IPS-20b (cell line): ENCODE results near the gene PRIM1.

ENCODE experiments used
- H3K27ac ChIP-seq: one replicate; pipeline ENCODE4 v1.5.1; 2013; ENCODE audit warnings: low read length
- H3K27me3 ChIP-seq: 2 replicates; pipeline ENCODE4 v1.6.1; 2013; ENCODE audit warnings: mild to moderate bottlenecking, low read length, inconsistent platforms; ENCODE audit not compliant: insufficient read depth
- H3K36me3 ChIP-seq: 2 replicates; pipeline ENCODE4 v1.6.1; 2013; ENCODE audit warnings: low read depth, mild to moderate bottlenecking, inconsistent platforms, low read length, moderate library complexity; ENCODE audit not compliant: insufficient read depth
- H3K4me1 ChIP-seq: 2 replicates; pipeline ENCODE4 v1.6.1; 2013; ENCODE audit warnings: mild to moderate bottlenecking, control low read depth, inconsistent platforms, low read length, moderate library complexity; ENCODE audit not compliant: insufficient read depth
- H3K4me3 ChIP-seq: 2 replicates; pipeline ENCODE4 v1.5.1; 2013; ENCODE audit warnings: mild to moderate bottlenecking, low read length, inconsistent platforms
- H3K9ac ChIP-seq: 2 replicates; pipeline ENCODE4 v1.6.1; 2013; ENCODE audit warnings: low read depth, mild to moderate bottlenecking, inconsistent platforms, low read length, moderate library complexity
- H3K9me3 ChIP-seq: 2 replicates; pipeline ENCODE4 v1.6.1; 2013; ENCODE audit warnings: mild to moderate bottlenecking, low read depth, low read length, inconsistent platforms; ENCODE audit not compliant: insufficient read depth

PRIM1 gene

GRCh38 chr12:56778756-56779155 lies 26.6 kb upstream of the PRIM1 start:
- H3K9ac ChIP-seq = no peak overlapping the region
- peaks cover 10% of the 10 kb centered on the region; the same call in 1 of the 2 replicates for H3K9me3 ChIP-seq
- no peak overlapping the region for H3K27ac ChIP-seq
- no peaks in the 10 kb centered on the region for H3K27me3 ChIP-seq
- H3K4me1 ChIP-seq = no peaks in the 10 kb centered on the region
- no peak overlapping the region for H3K4me3 ChIP-seq
- H3K36me3 ChIP-seq = no peaks in the 10 kb centered on the region

- Histone ChIP-seq H3K27ac (no peak overlapping the region), H3K36me3 (no peaks in the 10 kb centered on the region), H3K4me1 (no peaks in the 10 kb centered on the region), H3K4me3 (no peak overlapping the region), H3K9me3 (peaks cover 10% of the 10 kb centered on the region; the same call in 1 of the 2 replicates), H3K9ac (no peak overlapping the region), H3K27me3 (no peaks in the 10 kb centered on the region)
Measured at GRCh38 chr12:56776654-56777053, 24.5 kb upstream of the PRIM1 start.

DNA sequence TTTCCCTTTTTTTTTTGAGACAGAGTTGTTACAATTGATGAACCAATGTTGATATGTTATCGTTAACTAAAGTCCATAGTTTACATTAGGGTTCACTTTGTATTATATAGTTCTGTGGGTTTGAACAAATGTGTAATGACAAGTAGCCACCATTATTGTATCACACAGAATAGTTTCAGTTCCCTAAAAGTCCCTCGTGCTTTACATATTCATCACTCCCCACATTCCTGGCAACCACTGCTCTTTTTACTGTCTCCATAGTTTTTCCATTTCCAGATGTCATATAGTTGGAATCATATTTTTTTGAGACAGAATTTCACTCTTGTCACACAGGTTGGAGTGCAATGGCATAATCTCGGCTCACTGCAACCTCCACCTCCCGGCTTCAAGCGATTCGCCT lies 23.5 kb upstream of the PRIM1 start:
- Histone ChIP-seq H3K36me3 (no peaks in the 10 kb centered on the region), H3K4me3 (no peak overlapping the region), H3K27ac (no peak overlapping the region), H3K9ac (no peak overlapping the region), H3K27me3 (no peaks in the 10 kb centered on the region), H3K9me3 (peaks cover 10% of the 10 kb centered on the region; the same call in 1 of the 2 replicates), H3K4me1 (no peaks in the 10 kb centered on the region)

DNA sequence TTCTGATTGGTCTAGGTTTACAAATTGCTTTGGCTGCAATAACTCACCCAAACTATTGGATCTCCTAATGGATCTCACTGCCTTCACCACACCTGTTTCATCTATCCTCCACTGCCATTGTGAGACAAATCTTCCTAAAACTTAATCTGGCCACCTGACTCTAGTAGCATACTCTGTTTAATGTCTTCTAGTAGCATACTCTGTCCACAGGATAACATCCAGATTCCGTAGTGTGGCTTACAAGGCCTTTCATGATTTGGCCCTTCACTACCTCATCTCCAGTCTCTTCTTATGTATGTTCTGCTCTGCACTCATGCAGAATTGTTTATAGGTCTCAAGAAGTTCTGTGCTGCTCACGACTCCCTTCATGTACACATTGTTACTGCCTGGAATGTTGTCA lies 21.0 kb upstream of the PRIM1 start:
- no peak overlapping the region for H3K9ac ChIP-seq
- no peak overlapping the region for H3K4me3 ChIP-seq
- H3K27me3 ChIP-seq = no peaks in the 10 kb centered on the region
- H3K27ac ChIP-seq = no peak overlapping the region
- no peaks in the 10 kb centered on the region for H3K4me1 ChIP-seq
- H3K9me3 ChIP-seq = peaks cover 10% of the 10 kb centered on the region; the same call in 1 of the 2 replicates
- H3K36me3 ChIP-seq = no peaks in the 10 kb centered on the region

DNA sequence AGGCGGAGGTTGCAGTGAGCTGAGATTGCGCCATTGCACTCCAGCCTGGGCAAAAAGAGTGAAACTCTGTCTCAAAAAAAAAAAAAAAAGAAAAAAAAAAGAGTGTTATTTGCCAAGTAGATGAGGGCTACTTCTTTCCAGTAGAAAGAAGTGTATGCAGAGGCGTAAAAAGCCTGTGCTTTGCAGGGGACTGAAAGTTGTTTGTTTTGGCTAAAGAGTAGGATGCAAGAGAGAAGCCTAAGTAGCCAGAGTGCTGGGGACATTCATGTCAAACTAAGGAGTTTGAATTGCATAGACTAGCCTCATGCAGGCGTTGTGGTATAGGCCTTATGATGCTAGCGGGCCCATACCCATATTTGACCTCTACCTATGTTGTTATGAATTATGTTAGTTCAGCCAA lies 20.5 kb upstream of the PRIM1 start:
- Histone ChIP-seq H3K36me3 (no peaks in the 10 kb centered on the region), H3K27me3 (no peaks in the 10 kb centered on the region), H3K4me1 (no peaks in the 10 kb centered on the region), H3K27ac (no peak overlapping the region), H3K4me3 (no peak overlapping the region), H3K9ac (no peak overlapping the region), H3K9me3 (peaks cover 10% of the 10 kb centered on the region; the same call in 1 of the 2 replicates)

DNA sequence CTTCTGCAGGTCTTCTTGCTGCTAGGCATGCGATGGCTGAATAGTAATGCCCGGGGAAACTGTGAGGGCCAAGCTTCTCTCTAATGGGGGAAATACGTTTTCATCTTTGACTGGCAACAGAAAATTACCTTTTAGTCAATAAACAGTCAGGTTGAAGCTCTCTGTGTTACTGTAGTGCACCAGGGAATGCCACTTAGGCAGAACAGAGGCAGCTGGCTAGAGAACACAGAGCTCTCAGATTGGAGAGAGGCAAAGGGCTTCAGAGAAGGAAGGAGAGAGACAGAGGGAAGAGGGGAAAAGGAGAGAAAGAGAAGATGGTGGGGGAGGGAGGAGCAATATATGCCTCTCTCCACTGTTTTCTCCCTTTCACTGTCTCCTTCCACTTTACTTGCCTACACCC lies 17.7 kb upstream of the PRIM1 start:
- H3K36me3 ChIP-seq = no peaks in the 10 kb centered on the region
- H3K9ac ChIP-seq = no peak overlapping the region
- no peak overlapping the region for H3K27ac ChIP-seq
- no peaks in the 10 kb centered on the region for H3K27me3 ChIP-seq
- H3K4me3 ChIP-seq = no peak overlapping the region
- peaks cover 3% of the 10 kb centered on the region; the same call in 1 of the 2 replicates for H3K9me3 ChIP-seq
- H3K4me1 ChIP-seq = no peaks in the 10 kb centered on the region

- no peak overlapping the region for H3K27ac ChIP-seq
- no peaks in the 10 kb centered on the region for H3K27me3 ChIP-seq
- no peak overlapping the region for H3K4me3 ChIP-seq
- H3K9me3 ChIP-seq = no peaks in the 10 kb centered on the region
- H3K9ac ChIP-seq = no peak overlapping the region
- no peaks in the 10 kb centered on the region for H3K4me1 ChIP-seq
- no peaks in the 10 kb centered on the region for H3K36me3 ChIP-seq
Measured at GRCh38 chr12:56768424-56768823, 16.3 kb upstream of the PRIM1 start.

DNA sequence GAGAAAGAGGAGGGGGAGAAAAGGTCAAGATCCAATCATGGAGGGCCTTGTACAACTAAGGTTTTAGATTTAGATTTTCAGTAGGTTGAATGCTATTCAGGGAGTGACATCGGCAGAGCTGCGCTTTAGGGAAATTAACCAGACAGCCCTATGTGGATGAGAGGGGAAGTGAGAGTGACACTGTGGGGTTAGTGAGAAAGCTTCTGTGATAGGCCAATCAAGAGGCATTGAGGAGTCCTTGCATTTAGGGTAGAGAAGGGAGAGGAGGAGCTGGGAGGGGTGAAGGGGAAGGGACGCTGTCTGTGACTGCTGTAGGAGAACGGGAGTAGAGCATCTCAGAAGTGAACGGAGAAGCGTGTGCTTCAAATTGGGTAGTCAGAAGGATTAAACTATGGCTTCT lies 14.4 kb upstream of the PRIM1 start:
- no peak overlapping the region for H3K27ac ChIP-seq
- no peaks in the 10 kb centered on the region for H3K36me3 ChIP-seq
- no peaks in the 10 kb centered on the region for H3K9me3 ChIP-seq
- H3K9ac ChIP-seq = no peak overlapping the region
- H3K4me3 ChIP-seq = no peak overlapping the region
- no peaks in the 10 kb centered on the region for H3K27me3 ChIP-seq
- no peaks in the 10 kb centered on the region for H3K4me1 ChIP-seq

DNA sequence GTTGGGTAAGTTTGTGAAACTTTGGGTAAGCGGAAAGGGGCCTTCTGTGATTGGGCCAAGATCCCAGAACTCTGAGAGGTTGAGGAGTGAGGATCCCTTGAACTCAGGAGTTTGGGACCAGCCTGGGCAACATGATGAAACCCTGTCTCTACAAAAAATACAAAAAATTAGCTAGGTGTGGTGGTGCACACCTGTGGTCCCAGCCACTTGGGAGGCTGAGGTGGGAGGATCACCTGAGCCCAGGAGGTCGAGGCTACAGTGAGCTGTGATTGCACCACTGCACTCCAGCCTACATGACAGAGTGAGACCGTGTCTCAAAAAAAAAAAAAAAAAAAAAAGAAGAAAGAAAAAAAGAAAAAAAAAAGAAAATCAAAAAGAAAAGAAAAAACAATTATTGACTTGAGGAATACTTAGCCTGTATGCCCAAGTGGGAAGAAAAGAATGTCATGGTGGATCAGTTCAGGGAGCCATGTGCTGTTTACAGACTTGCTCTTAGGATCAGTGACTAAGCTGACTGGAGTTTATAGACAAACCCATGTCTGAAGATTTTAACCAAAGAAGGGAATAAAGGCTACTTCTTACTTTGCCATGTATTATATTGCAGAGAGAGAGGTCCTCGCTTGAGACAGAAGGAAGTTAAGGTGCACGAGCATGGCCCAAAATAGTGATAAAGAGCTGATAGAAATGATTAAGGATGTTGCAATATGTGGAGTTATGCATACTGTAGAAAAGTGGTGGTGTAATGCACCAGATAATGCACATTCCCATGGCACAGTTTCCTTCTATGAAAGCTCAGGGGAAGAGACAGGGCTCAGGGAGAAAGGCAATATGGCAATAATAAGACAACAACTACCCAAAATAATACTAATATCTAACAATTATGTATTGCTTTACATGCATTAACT lies 11.9 kb upstream of the PRIM1 start:
- Histone ChIP-seq H3K27ac (no peak overlapping the region), H3K4me1 (no peaks in the 10 kb centered on the region), H3K9me3 (no peaks in the 10 kb centered on the region)

GRCh38 chr12:56761812-56762211 lies 9.7 kb upstream of the PRIM1 start:
- H3K9me3 ChIP-seq = peaks cover 4% of the 10 kb centered on the region
- no peaks in the 10 kb centered on the region for H3K36me3 ChIP-seq
- H3K4me1 ChIP-seq = peaks cover 2% of the 10 kb centered on the region; the same call in 1 of the 2 replicates
- H3K4me3 ChIP-seq = no peak overlapping the region
- H3K27ac ChIP-seq = no peak overlapping the region
- H3K27me3 ChIP-seq = no peaks in the 10 kb centered on the region
- no peak overlapping the region for H3K9ac ChIP-seq

More for the DNA sequence above, 11.9 kb upstream of the PRIM1 start:
- Histone ChIP-seq H3K27me3 (no peaks in the 10 kb centered on the region), H3K36me3 (no peaks in the 10 kb centered on the region), H3K4me3 (no peak overlapping the region), H3K9ac (no peak overlapping the region)

DNA sequence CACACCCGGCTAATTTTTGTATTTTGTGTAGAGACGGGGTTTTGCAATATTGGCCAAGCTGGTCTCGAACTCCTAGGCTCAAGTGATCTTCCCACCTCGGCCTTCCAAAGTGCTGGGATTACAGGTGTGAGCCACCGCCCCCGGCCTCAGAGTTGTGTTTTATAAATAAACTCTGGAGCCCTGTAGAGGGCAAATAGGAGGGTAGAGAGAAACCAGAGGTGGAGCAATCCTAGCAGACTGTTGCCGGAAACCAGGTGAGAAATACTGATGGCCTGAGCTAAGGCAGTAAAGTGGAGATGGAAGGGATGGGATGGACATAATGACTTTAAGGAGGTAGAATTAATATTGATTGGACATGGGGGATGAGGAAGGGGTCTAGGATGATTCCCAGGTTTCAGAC lies 8.3 kb upstream of the PRIM1 start:
- Histone ChIP-seq H3K27me3 (no peaks in the 10 kb centered on the region), H3K4me1 (peaks cover 2% of the 10 kb centered on the region; the same call in 1 of the 2 replicates), H3K36me3 (no peaks in the 10 kb centered on the region), H3K27ac (no peak overlapping the region), H3K9ac (no peak overlapping the region), H3K4me3 (no peak overlapping the region), H3K9me3 (peaks cover 4% of the 10 kb centered on the region)

- H3K4me1 ChIP-seq = peaks cover 2% of the 10 kb centered on the region; the same call in 1 of the 2 replicates
- H3K9me3 ChIP-seq = peaks cover 4% of the 10 kb centered on the region
- no peak overlapping the region for H3K4me3 ChIP-seq
- H3K36me3 ChIP-seq = no peaks in the 10 kb centered on the region
- H3K27ac ChIP-seq = no peak overlapping the region
- no peak overlapping the region for H3K9ac ChIP-seq
- no peaks in the 10 kb centered on the region for H3K27me3 ChIP-seq
Measured at GRCh38 chr12:56759263-56759908, 7.3 kb upstream of the PRIM1 start.
